ENCODE measurements around the gene NT5DC1. TPM values are rescaled to one million over a fixed set of nuclear protein-coding genes. Genes with fewer than 3 reads are reported as not detected.

Gene NT5DC1
- total RNA-seq, 1 experiment from 2014 or later, result 27.6 TPM

DNA sequence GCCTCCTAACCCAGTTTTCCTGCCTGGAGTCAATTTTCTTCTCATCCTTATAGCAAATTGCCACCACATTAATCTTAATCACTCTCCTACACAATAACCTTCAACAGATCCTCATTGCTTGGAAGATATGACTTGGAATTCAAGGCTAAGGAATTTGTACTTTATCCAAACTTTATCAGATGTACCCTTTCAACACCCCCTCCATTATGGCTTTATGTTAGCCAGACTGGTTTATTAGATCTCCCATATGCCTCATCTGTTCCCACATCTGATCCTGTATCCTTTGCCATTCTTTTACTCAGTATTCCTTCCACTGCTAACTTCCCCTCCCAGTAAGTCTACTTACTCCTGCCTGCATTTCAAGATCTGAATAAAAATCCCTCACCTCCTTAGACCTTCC lies 36.0 kb upstream of the NT5DC1 start:
- CTCF ChIA-PET, result interaction anchor here (1.2 kb wide), 1 partner anchor 9 kb away, joined by 3 read pairs; no protein-coding TSS in a partner anchor
- H3K9me3 Mint-ChIP-seq (ENCODE audit: unreplicated experiment), result no peaks in the 10 kb centered on the region
- H3K27me3 Mint-ChIP-seq (ENCODE audit: insufficient read depth, unreplicated experiment), result no peaks in the 10 kb centered on the region
- no peak overlapping the region for H3K27ac Mint-ChIP-seq (ENCODE audit: low read depth, unreplicated experiment)
- no peak overlapping the region for H3K4me3 Mint-ChIP-seq (ENCODE audit: unreplicated experiment)
- TF ChIP-seq, protein P1, sequence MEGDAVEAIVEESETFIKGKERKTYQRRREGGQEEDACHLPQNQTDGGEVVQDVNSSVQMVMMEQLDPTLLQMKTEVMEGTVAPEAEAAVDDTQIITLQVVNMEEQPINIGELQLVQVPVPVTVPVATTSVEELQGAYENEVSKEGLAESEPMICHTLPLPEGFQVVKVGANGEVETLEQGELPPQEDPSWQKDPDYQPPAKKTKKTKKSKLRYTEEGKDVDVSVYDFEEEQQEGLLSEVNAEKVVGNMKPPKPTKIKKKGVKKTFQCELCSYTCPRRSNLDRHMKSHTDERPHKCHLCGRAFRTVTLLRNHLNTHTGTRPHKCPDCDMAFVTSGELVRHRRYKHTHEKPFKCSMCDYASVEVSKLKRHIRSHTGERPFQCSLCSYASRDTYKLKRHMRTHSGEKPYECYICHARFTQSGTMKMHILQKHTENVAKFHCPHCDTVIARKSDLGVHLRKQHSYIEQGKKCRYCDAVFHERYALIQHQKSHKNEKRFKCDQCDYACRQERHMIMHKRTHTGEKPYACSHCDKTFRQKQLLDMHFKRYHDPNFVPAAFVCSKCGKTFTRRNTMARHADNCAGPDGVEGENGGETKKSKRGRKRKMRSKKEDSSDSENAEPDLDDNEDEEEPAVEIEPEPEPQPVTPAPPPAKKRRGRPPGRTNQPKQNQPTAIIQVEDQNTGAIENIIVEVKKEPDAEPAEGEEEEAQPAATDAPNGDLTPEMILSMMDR (IDR thresholded peaks at IDR 0.05; ENCODE audit: unreplicated experiment), result no peak
- intact Hi-C loops (cut with micrococcal nuclease), result no loop called here
- DNase-seq (ENCODE audit: unreplicated experiment), result no peak
- H3K4me1 Mint-ChIP-seq (ENCODE audit: insufficient read depth, unreplicated experiment), result peaks cover 15% of the 10 kb centered on the region
- POLR2A ChIA-PET, result no interaction called here
- no peaks in the 10 kb centered on the region for H3K36me3 Mint-ChIP-seq (ENCODE audit: insufficient read depth, unreplicated experiment)
- no TSS peak for BruUV-seq (replicated peaks)

DNA sequence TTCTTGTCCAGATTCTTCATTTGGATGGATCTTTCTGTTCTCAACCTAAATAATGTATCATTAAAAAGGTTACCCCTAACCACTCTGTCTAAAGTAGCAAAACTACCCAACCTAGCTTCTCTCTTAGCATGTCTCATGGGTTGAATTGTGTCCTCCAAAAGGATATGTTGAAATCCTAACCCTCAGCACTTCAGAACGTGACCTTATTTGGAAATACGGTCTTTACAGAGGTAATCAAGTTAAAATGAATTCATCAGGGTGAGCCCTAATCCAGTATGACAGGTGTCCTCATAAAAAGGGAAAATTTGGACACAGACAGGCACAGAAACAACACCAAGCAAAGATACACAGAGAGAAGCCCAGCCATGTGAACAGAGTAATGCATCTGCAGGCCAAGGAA lies 33.9 kb upstream of the NT5DC1 start:
- no peak overlapping the region for H3K27ac Mint-ChIP-seq (ENCODE audit: low read depth, unreplicated experiment)
- intact Hi-C loops (cut with micrococcal nuclease), result no loop called here
- no peaks in the 10 kb centered on the region for H3K9me3 Mint-ChIP-seq (ENCODE audit: unreplicated experiment)
- no peak overlapping the region for H3K4me3 Mint-ChIP-seq (ENCODE audit: unreplicated experiment)
- H3K27me3 Mint-ChIP-seq (ENCODE audit: insufficient read depth, unreplicated experiment), result no peaks in the 10 kb centered on the region
- H3K36me3 Mint-ChIP-seq (ENCODE audit: insufficient read depth, unreplicated experiment), result no peaks in the 10 kb centered on the region
- no peak for DNase-seq (ENCODE audit: unreplicated experiment)
- H3K4me1 Mint-ChIP-seq (ENCODE audit: insufficient read depth, unreplicated experiment), result peaks cover under 1% of the 10 kb centered on the region
- POLR2A ChIA-PET, result no interaction called here
- TF ChIP-seq, protein P1 (IDR thresholded peaks at IDR 0.05; ENCODE audit: unreplicated experiment), result no peak
- CTCF ChIA-PET, result interaction anchor here (2.5 kb wide), 1 partner anchor 56 kb away, joined by 7 read pairs; no protein-coding TSS in a partner anchor
- no TSS peak for BruUV-seq (replicated peaks)

DNA sequence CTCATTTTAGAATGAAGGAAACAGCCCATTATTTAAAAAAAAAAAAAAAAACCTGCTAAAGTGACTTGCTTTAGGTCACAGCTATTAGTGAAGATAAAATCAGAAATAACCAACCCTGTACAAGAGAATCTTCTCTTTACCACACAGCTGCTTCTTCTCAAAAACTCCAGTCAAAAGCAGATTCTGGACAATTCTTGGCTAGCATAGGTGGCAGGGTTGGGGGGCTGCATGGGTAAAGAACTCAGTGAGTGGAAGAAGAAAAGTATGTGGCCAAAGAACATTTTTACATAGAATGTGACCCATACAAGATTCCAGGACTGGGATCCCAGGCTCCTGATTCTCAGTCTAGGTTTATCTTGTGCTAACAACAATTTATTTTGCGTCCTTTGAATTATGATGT lies 30.6 kb upstream of the NT5DC1 start:
- no peak for DNase-seq (ENCODE audit: unreplicated experiment)
- Mint-ChIP-seq H3K36me3 (ENCODE audit: insufficient read depth, unreplicated experiment) (no peaks in the 10 kb centered on the region), H3K4me1 (ENCODE audit: insufficient read depth, unreplicated experiment) (peaks cover 16% of the 10 kb centered on the region), H3K27me3 (ENCODE audit: insufficient read depth, unreplicated experiment) (no peaks in the 10 kb centered on the region), H3K4me3 (ENCODE audit: unreplicated experiment) (no peak overlapping the region), H3K27ac (ENCODE audit: low read depth, unreplicated experiment) (no peak overlapping the region), H3K9me3 (ENCODE audit: unreplicated experiment) (no peaks in the 10 kb centered on the region)
- CTCF ChIA-PET, result interaction anchor here (0.6 to 4.3 kb wide), 4 partner anchors 9 to 147 kb away, joined by 3 to 21 read pairs (median 4); partner anchors contain the start of gene FRK
- POLR2A ChIA-PET, result interaction anchor here (0.6 to 2.1 kb wide), 3 partner anchors 10 to 62 kb away, joined by 3 to 9 read pairs (median 7); partner anchors contain the start of genes FRK and NT5DC1
- intact Hi-C loops (cut with micrococcal nuclease), result no loop called here
- TF ChIP-seq, protein P1 (IDR thresholded peaks at IDR 0.05; ENCODE audit: unreplicated experiment), result no peak
- no TSS peak for BruUV-seq (replicated peaks)

DNA sequence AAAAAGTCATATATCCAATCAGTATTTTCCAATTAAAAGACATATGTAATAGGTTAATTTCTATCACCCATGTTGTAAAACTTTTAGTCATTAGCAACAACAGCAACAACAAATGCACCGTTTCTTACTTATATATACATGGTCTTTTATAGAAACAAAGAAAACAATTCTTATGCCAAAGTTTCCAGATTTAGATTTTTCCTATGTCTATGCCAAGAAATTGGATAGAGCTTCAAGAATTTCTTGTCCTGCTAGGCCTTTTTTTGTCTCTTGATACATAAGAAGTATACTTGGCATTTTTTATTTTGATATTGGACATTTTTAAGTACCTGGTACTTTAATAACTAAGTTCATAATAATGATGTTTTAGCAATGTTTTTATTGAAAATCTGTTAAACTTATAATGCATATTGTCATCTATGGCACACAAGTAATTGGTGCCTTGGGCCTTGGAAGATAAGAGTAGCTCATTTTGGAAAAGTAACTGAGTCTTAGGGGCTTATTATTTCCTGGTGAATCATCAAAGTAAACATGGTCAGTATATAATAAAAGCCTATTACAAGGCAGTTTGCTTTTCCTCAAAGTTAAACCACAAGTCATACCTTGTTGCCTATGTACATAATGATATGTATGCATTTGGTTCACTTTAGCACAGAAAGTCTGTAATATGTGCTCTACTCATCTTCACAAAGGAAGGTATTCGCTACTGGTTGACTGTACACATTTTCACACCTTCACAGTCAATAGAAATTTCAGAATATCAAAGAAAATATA lies 29.9 kb upstream of the NT5DC1 start:
- Mint-ChIP-seq H3K4me1 (ENCODE audit: insufficient read depth, unreplicated experiment) (peaks cover 16% of the 10 kb centered on the region), H3K27me3 (ENCODE audit: insufficient read depth, unreplicated experiment) (no peaks in the 10 kb centered on the region), H3K9me3 (ENCODE audit: unreplicated experiment) (no peaks in the 10 kb centered on the region), H3K27ac (ENCODE audit: low read depth, unreplicated experiment) (no peak overlapping the region), H3K36me3 (ENCODE audit: insufficient read depth, unreplicated experiment) (no peaks in the 10 kb centered on the region), H3K4me3 (ENCODE audit: unreplicated experiment) (no peak overlapping the region)
- intact Hi-C loops (cut with micrococcal nuclease), result no loop called here
- TF ChIP-seq, protein P1 (IDR thresholded peaks at IDR 0.05; ENCODE audit: unreplicated experiment), result no peak
- BruUV-seq (replicated peaks), result no TSS peak
- POLR2A ChIA-PET, result interaction anchor here (0.6 to 2.1 kb wide), 3 partner anchors 10 to 61 kb away, joined by 3 to 9 read pairs (median 7); partner anchors contain the start of genes FRK and NT5DC1
- no peak for DNase-seq (ENCODE audit: unreplicated experiment)
- CTCF ChIA-PET, result interaction anchor here (1.4 to 4.3 kb wide), 2 partner anchors 10 to 146 kb away, joined by 3 to 21 read pairs; partner anchors contain the start of gene FRK

Data from MCF 10A (cell line).